HEK293T (cell line): Measurements from ENCODE around the gene SLC25A21.

Source experiments
- ARNT ChIP-seq: fragments of 450-650 bp; IDR thresholded peaks from 2 replicates; pipeline ENCODE4 v1.6.1; 2017; ENCODE audit warnings: mild to moderate bottlenecking
- BHLHE40 ChIP-seq: fragments of 450-650 bp; IDR thresholded peaks from 2 replicates; pipeline ENCODE4 v1.6.1; 2016; ENCODE audit warnings: mild to moderate bottlenecking, moderate library complexity, borderline replicate concordance
- CTBP1 ChIP-seq: fragments of 450-650 bp; IDR thresholded peaks from 2 replicates; pipeline ENCODE4 v1.6.1; 2016; ENCODE audit warnings: borderline replicate concordance
- ELF4 ChIP-seq: fragments of 450-650 bp; IDR thresholded peaks from 2 replicates; pipeline ENCODE4 v1.6.1; 2017; ENCODE audit warnings: antibody characterized with exemption
- FOXM1 ChIP-seq: fragments of 450-650 bp; IDR thresholded peaks from 2 replicates; pipeline ENCODE4 v1.6.1; 2017; ENCODE audit warnings: mild to moderate bottlenecking, borderline replicate concordance
- SP1 ChIP-seq: fragments of 450-650 bp; IDR thresholded peaks from 2 replicates; pipeline ENCODE4 v1.6.1; 2017
- SUZ12 ChIP-seq: fragments of 450-650 bp; IDR thresholded peaks from 2 replicates; pipeline ENCODE4 v1.6.1; 2016; ENCODE audit warnings: mild to moderate bottlenecking
- TARDBP ChIP-seq: fragments of 450-650 bp; IDR thresholded peaks from 2 replicates; pipeline ENCODE4 v1.6.1; 2016
- ZNF384 ChIP-seq: fragments of 450-650 bp; IDR thresholded peaks from 2 replicates; pipeline ENCODE4 v1.6.1; 2016

GRCh38 chr14:36976571-36977023 is 195.8 kb downstream of the SLC25A21 start:
- TF ChIP-seq BHLHE40, result no peak
- no peak for TF ChIP-seq TARDBP
- no peak for TF ChIP-seq ZNF384
- TF ChIP-seq SP1, result no peak
- no peak for TF ChIP-seq FOXM1
- no peak for TF ChIP-seq SUZ12
- no peak for TF ChIP-seq ELF4
- TF ChIP-seq CTBP1, result no peak
- no peak for TF ChIP-seq ARNT
